ENCODE measurements around the gene PCDHA1.
"Not testable (repeated sequence)": the region's sequence is repeated elsewhere in the genome, so short reads cannot be mapped to it uniquely, and the experiment has no call there.

Gene PCDHA1

DNA sequence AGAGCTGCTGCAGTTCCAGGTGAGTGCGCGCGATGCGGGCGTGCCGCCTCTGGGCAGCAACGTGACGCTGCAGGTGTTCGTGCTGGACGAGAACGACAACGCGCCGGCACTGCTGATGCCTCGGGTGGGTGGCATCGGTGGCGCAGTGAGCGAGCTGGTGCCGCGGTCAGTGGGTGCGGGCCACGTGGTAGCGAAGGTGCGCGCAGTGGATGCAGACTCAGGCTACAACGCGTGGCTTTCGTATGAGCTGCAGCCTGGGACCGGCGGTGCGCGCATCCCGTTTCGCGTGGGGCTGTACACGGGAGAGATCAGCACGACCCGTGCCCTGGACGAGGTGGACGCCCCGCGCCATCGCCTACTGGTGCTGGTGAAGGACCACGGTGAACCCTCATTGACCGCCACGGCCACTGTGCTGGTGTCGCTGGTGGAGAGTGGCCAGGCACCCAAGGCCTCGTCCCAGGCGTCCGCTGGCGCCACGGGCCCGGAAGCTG is 16.9 kb downstream of the PCDHA1 start:
- Histone ChIP-seq H3K79me2 (ENCODE audit: low read length) (no peaks in the 10 kb centered on the region), H3K9me3 (ENCODE audit: insufficient read depth, low read length) (no peaks in the 10 kb centered on the region), H3K36me3 (replicated peaks; ENCODE audit: low read depth, low read length) (no peaks in the 10 kb centered on the region), H3K9ac (ENCODE audit: low read length) (no peak overlapping the region), H3K27ac (ENCODE audit: low read length) (no peak overlapping the region), H3K27me3 (ENCODE audit: low read depth, low read length) (no peaks in the 10 kb centered on the region), H3K4me2 (ENCODE audit: low read length) (no peak overlapping the region), H2AFZ (ENCODE audit: low read depth, low read length) (no peak overlapping the region), H3K4me1 (ENCODE audit: low read length) (no peaks in the 10 kb centered on the region), H4K20me1 (ENCODE audit: insufficient read depth, low read length) (no peaks in the 10 kb centered on the region), H3K4me3 (ENCODE audit: low read length) (no peak overlapping the region)
- TF ChIP-seq EZH2phosphoT487 (IDR thresholded peaks at IDR 0.05; ENCODE audit: low read depth) (no peak), CTCF (IDR thresholded peaks at IDR 0.05; ENCODE audit: low read depth, low read length) (no peak)

DNA sequence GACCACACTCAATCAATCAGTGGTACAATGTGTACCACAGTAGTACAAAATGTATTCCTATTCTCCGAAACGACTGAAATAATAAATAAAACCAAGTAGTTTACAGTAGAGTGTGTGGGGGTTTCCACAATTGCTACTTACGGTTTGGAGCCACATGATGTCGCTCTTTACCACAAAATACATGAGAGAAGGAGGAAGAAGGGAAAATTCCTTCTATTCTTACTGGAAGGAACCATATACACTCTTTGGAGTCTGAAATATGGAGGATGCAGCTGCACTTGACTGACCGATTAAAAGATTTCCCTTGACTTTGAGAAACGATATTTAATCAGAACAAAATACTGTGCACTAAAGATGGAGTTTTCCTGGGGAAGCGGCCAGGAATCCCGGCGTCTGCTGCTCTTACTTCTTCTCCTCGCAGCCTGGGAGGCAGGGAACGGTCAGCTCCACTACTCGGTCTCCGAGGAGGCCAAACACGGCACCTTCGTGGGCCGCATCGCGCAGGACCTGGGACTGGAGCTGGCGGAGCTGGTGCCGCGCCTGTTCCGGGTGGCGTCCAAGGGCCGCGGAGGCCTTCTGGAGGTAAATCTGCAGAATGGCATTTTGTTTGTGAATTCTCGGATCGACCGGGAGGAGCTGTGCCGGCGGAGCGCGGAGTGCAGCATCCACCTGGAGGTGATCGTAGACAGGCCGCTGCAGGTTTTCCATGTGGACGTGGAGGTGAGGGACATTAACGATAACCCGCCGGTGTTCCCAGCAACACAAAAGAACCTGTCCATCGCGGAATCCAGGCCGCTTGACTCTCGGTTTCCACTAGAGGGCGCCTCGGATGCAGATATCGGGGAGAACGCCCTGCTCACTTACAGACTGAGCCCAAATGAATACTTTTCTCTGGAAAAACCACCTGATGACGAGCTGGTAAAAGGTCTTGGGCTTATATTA is 21.2 kb downstream of the PCDHA1 start, which contains the start of gene PCDHA4:
PCDHA4 (plus strand) TSS at position 235 of the 942 bp plus-strand sequence.
- H3K9ac ChIP-seq (ENCODE audit: low read length), result no peak within 1 kb of the TSS
- H3K4me3 ChIP-seq (ENCODE audit: low read length), result no peak within 1 kb of the TSS
- H2AFZ ChIP-seq (ENCODE audit: low read depth, low read length), result no peak within 1 kb of the TSS
- no peaks in the 10 kb centered on the region for H3K27me3 ChIP-seq (ENCODE audit: low read depth, low read length)
- no peak within 1 kb of the TSS for H3K4me2 ChIP-seq (ENCODE audit: low read length)
- H3K27ac ChIP-seq (ENCODE audit: low read length), result no peak within 1 kb of the TSS
- H3K9me3 ChIP-seq (ENCODE audit: insufficient read depth, low read length), result no peaks in the 10 kb centered on the region
- H3K4me1 ChIP-seq (ENCODE audit: low read length), result no peaks in the 10 kb centered on the region
- no peaks in the 10 kb centered on the region for H3K36me3 ChIP-seq (replicated peaks; ENCODE audit: low read depth, low read length)
- no peak for TF ChIP-seq EZH2phosphoT487 (IDR thresholded peaks at IDR 0.05; ENCODE audit: low read depth)
- no peak for TF ChIP-seq CTCF (IDR thresholded peaks at IDR 0.05; ENCODE audit: low read depth, low read length)
- no peaks in the 10 kb centered on the region for H4K20me1 ChIP-seq (ENCODE audit: insufficient read depth, low read length)
- H3K79me2 ChIP-seq (ENCODE audit: low read length), result no peaks in the 10 kb centered on the region

DNA sequence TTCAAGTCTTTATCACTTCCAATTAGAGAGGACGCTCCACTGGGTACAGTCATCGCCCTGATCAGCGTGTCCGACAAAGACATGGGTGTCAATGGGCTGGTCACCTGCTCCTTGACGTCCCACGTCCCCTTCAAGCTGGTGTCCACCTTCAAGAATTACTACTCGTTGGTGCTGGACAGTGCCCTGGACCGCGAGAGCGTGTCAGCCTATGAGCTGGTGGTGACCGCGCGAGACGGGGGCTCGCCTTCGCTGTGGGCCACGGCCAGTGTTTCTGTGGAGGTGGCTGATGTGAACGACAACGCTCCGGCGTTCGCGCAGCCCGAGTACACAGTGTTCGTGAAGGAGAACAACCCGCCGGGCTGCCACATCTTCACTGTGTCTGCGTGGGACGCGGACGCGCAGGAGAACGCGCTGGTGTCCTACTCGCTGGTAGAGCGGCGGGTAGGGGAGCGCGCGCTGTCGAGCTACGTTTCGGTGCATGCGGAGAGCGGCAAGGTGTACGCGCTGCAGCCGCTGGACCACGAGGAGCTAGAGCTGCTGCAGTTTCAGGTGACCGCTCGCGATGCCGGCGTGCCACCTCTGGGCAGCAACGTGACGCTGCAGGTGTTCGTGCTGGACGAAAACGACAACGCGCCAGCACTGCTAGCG is 22.4 kb downstream of the PCDHA1 start:
- not testable (repeated sequence) for H3K4me3 ChIP-seq (ENCODE audit: low read length); H3K36me3 ChIP-seq (replicated peaks; ENCODE audit: low read depth, low read length); H3K9ac ChIP-seq (ENCODE audit: low read length); H3K27me3 ChIP-seq (ENCODE audit: low read depth, low read length); H3K4me2 ChIP-seq (ENCODE audit: low read length); H3K27ac ChIP-seq (ENCODE audit: low read length); H2AFZ ChIP-seq (ENCODE audit: low read depth, low read length); H3K9me3 ChIP-seq (ENCODE audit: insufficient read depth, low read length); H3K4me1 ChIP-seq (ENCODE audit: low read length); H4K20me1 ChIP-seq (ENCODE audit: insufficient read depth, low read length); H3K79me2 ChIP-seq (ENCODE audit: low read length)

- no peaks in the 10 kb centered on the region for H3K9me3 ChIP-seq (ENCODE audit: insufficient read depth, low read length)
- H2AFZ ChIP-seq (ENCODE audit: low read depth, low read length), result no peak overlapping the region
- H3K9ac ChIP-seq (ENCODE audit: low read length), result no peak overlapping the region
- H3K27ac ChIP-seq (ENCODE audit: low read length), result no peak overlapping the region
- TF ChIP-seq CTCF (IDR thresholded peaks at IDR 0.05; ENCODE audit: low read depth, low read length), result no peak
- TF ChIP-seq EZH2phosphoT487 (IDR thresholded peaks at IDR 0.05; ENCODE audit: low read depth), result no peak
- H3K79me2 ChIP-seq (ENCODE audit: low read length), result no peaks in the 10 kb centered on the region
- no peaks in the 10 kb centered on the region for H4K20me1 ChIP-seq (ENCODE audit: insufficient read depth, low read length)
- no peaks in the 10 kb centered on the region for H3K4me1 ChIP-seq (ENCODE audit: low read length)
- no peaks in the 10 kb centered on the region for H3K36me3 ChIP-seq (replicated peaks; ENCODE audit: low read depth, low read length)
- no peak overlapping the region for H3K4me2 ChIP-seq (ENCODE audit: low read length)
- no peaks in the 10 kb centered on the region for H3K27me3 ChIP-seq (ENCODE audit: low read depth, low read length)
- no peak overlapping the region for H3K4me3 ChIP-seq (ENCODE audit: low read length)
Observed at GRCh38 chr5:140808889-140809291, 22.9 kb downstream of the PCDHA1 start.

Measured in OCI-LY3 (cell line).